Ovary (tissue), 9 donors: ENCODE results near the gene GPC6. TPM values are rescaled to one million over a fixed set of nuclear protein-coding genes. Genes with fewer than 3 reads are reported as not detected.

Experiments used
- DNase-seq, 5 donors: peaks; one replicate each; pipeline ENCODE4 v3.0.0-alpha.2; 2019 to 2020
- H3K27ac ChIP-seq, 2 donors: fragments of 200-600 bp; one replicate each; pipeline versions ENCODE4 v1.5.1 to v1.8.0; 2019 to 2022
- H3K27me3 ChIP-seq: fragments of 200-600 bp; one replicate; pipeline ENCODE4 v1.8.0; 2022
- H3K36me3 ChIP-seq: fragments of 200-600 bp; sonication (generic); one replicate; pipeline ENCODE4 v1.5.1; 2019
- H3K4me1 ChIP-seq: one replicate; pipeline ENCODE4 v1.8.1; 2013; ENCODE audit warnings: mild to moderate bottlenecking, moderate library complexity; ENCODE audit not compliant: insufficient read depth
- H3K4me3 ChIP-seq: fragments of 200-600 bp; sonication (generic); one replicate; pipeline ENCODE4 v1.5.1; 2017
- H3K9me3 ChIP-seq, 2 donors: fragments of 200-600 bp in 1 of 2; sonication (generic) in 1 of 2; one replicate each; pipeline versions ENCODE4 v1.5.1 to v1.8.1; 2013 to 2019; ENCODE audit warnings: mild to moderate bottlenecking in 1 of 2, moderate library complexity in 1 of 2
- EP300 ChIP-seq: sonication (generic); formaldehyde crosslinking; IDR thresholded peaks from one replicate; pipeline ENCODE4 v1.6.1; 2017; ENCODE audit warnings: antibody characterized with exemption
- POLR2A ChIP-seq: fragments of 450-650 bp; IDR thresholded peaks from one replicate; pipeline ENCODE4 v1.6.1; 2017; ENCODE audit warnings: antibody characterized with exemption, mild to moderate bottlenecking, moderate library complexity
- WGBS, 3 donors: extraction: QIAGEN DNeasy Blood & Tissue Kit in 1 of 3; methylation state at CpG; one replicate each; pipeline versions ENCODE4 v1.1.5 to v1.1.7; 2013 to 2017; 5-methylcytosine and 5-hydroxymethylcytosine counted together
- intact Hi-C, 4 donors: fragments of 100-400 bp; cut with DNase I; formaldehyde crosslinking; loops; one replicate each; pipeline versions ENCODE4 v1.11.0 to v1.15.1; 2022 to 2023
- polyA plus RNA-seq, 2 donors: library from polyadenylated mRNA; stranded (reverse); fragments of 200-250 nt in 1 of 2; fragments of 350-450 nt in 1 of 2; fragmentation: Illumina TruSeq in 1 of 2; extraction: RNeasy Lipid Tissue Mini Kit (QIAGEN cat#74804) in 1 of 2; gene quantifications; one replicate each; pipeline ENCODE4 v1.2.3, GENCODE V29; 2013 to 2014
- total RNA-seq, 7 donors: library from RNA; depleted of rRNA in 2 of 7; stranded (reverse); fragments of >200 nt in 2 of 7; fragmentation: NEBNext Ultra II Directional in 3 of 7; extraction: Animal tissue kit (Norgen Biotek cat#: 25700) in 3 of 7; gene quantifications; one replicate each; pipeline versions ENCODE4 v1.1.0 to v1.2.4, GENCODE V29; 2016 to 2023
- TF ChIP-seq, protein P1 (sequence below), 3 donors: fragments of 450-650 bp in 2 of 3; fragments of 200-600 bp in 1 of 3; IDR thresholded peaks; one replicate each; pipeline versions ENCODE4 v1.5.1 to v1.8.0; 2016 to 2022; ENCODE audit warnings: antibody characterized with exemption in 3 of 3, mild to moderate bottlenecking in 1 of 3
- donor health status: DM: no; HTN: no; CAD: no; lungs with moderate emphysema.
- donor health status: DM: no; HTN: no; CAD: no.
- donor health status: Bipolar disorder and iron deficiency.
- donor health status: DM: yes; HTN: yes; CAD: no.
- donor health status: DM: no; HTN: no; CAD: no.
- donor health status: DM: yes; HTN: yes; CAD: no.

Gene GPC6
- total and polyA plus RNA-seq, 9 donors = 4.3 to 22.3 (median 17.9) TPM

DNA sequence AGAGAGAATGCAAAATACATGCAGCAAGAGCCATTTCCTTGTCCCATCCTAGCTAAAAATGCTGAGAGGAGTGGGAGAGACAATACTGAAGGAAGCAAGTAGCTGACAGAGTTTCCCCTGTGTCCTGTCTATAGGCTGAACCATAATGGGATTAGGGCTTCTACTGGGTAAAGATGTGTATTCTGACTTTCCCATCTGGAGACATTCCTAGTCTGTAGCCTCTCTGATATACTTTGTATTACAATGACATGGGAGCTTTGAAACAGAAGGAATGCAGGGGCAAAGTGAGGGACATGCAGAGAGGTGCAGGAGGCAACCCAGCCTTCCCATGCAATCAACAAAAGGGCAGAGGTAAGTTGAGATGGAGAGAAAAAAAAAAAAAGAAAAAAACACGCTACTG lies 10.5 kb upstream of the GPC6 start:
- Histone ChIP-seq H3K4me1 (no peaks in the 10 kb centered on the region), H3K4me3 (no peak overlapping the region), H3K9me3 (no peaks in the 10 kb centered on the region), H3K27ac (no peak overlapping the region), H3K27me3 (no peaks in the 10 kb centered on the region), H3K36me3 (no peaks in the 10 kb centered on the region)
- WGBS, 3 donors = 92 to 98% (median 95%) methylated on average over 1 of the region's 1 CpG
- DNase-seq = no peak
- intact Hi-C loops = no loop called here
- TF ChIP-seq POLR2A (no peak), EP300 (no peak)
- TF ChIP-seq, protein P1, sequence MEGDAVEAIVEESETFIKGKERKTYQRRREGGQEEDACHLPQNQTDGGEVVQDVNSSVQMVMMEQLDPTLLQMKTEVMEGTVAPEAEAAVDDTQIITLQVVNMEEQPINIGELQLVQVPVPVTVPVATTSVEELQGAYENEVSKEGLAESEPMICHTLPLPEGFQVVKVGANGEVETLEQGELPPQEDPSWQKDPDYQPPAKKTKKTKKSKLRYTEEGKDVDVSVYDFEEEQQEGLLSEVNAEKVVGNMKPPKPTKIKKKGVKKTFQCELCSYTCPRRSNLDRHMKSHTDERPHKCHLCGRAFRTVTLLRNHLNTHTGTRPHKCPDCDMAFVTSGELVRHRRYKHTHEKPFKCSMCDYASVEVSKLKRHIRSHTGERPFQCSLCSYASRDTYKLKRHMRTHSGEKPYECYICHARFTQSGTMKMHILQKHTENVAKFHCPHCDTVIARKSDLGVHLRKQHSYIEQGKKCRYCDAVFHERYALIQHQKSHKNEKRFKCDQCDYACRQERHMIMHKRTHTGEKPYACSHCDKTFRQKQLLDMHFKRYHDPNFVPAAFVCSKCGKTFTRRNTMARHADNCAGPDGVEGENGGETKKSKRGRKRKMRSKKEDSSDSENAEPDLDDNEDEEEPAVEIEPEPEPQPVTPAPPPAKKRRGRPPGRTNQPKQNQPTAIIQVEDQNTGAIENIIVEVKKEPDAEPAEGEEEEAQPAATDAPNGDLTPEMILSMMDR (IDR thresholded peaks at IDR 0.05) = no peak

DNA sequence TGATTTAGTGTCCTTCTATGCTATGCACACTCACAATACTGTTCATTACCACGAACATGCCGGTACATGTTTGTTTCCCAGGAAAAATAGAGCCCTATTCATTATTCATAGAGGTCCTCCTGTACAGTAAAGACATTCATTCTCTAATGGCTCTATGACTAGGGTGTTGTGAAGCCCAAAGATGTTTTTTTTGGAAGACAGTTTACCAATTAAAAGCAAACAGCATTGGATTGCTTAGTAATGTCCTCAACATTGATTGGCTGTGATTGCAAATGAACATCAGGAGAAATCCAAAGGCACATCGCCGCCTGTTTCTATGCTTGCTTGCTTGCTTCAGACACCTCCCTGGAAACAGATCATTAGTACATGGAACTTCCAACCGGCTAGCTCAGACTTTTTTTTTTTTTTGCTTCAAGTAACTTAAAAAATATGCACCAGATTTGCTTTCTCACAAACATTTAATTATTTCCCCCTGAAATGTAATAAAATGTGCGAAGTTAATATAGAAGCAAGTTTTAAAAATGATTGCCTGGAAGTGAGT lies 8.8 kb upstream of the GPC6 start:
- no peaks in the 10 kb centered on the region for H3K4me1 ChIP-seq
- no peaks in the 10 kb centered on the region for H3K36me3 ChIP-seq
- TF ChIP-seq EP300 = no peak
- no peak for TF ChIP-seq POLR2A
- TF ChIP-seq, protein P1 (IDR thresholded peaks at IDR 0.05) = no peak
- no peak overlapping the region for H3K4me3 ChIP-seq
- no peaks in the 10 kb centered on the region for H3K27me3 ChIP-seq
- 69 to 77% (median 74%) methylated on average over 6 of the region's 6 CpGs for WGBS, 3 donors
- no peaks in the 10 kb centered on the region for H3K9me3 ChIP-seq
- no peak for DNase-seq
- no peak overlapping the region for H3K27ac ChIP-seq
- intact Hi-C loops = no loop called here

DNA sequence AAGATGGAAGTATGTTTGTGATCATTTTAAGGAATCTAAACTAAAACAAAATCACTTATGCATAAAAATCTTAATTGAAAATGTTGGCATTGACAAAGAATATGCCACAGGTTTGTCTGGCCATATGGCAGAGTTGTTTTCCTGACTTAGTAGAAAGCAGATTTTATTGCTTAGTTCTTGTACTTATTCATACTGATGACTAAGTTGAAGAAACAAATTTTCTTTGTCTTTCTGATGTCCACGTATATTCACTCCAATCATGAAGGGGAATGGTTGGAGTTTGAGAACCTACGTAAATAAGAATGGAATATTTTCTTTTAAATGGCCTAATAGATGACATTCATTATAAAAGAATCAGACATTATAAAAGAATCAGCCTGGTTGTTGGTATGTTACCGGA lies 8.0 kb upstream of the GPC6 start:
- H3K9me3 ChIP-seq = no peaks in the 10 kb centered on the region
- H3K27me3 ChIP-seq = no peaks in the 10 kb centered on the region
- intact Hi-C loops = no loop called here
- no peaks in the 10 kb centered on the region for H3K4me1 ChIP-seq
- H3K36me3 ChIP-seq = no peaks in the 10 kb centered on the region
- 79 to 95% (median 80%) methylated on average over 3 of the region's 3 CpGs for WGBS, 3 donors
- H3K4me3 ChIP-seq = no peak overlapping the region
- no peak for TF ChIP-seq POLR2A
- H3K27ac ChIP-seq = no peak overlapping the region
- no peak for DNase-seq

DNA sequence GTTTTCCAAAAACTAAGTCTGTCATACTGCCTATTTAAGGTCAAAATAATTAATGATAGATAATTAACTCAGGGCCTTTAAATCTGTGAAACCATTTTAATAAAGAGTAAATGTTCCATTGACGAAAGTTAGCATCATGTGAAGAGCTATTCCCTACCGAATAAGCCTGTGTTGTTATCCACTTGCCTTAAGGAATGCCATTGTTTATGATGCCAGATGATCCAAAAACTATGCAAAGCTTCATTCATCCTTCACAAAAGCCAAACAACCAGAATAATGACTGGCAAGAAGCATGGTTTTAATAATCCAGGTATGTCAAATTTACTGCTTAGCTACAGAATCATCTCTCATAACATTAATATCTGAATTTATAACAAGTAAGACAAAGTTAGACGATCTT lies 6.5 kb upstream of the GPC6 start:
- WGBS, 3 donors = 59 to 62% (median 62%) methylated on average over 3 of the region's 3 CpGs
- peaks cover 2% of the 10 kb centered on the region for H3K4me1 ChIP-seq
- TF ChIP-seq, protein P1 (IDR thresholded peaks at IDR 0.05) = no peak
- TF ChIP-seq EP300 = no peak
- TF ChIP-seq POLR2A = no peak
- no peak overlapping the region for H3K27ac ChIP-seq
- no peaks in the 10 kb centered on the region for H3K9me3 ChIP-seq
- DNase-seq = no peak
- intact Hi-C loops = loop anchor here in 1 of 4 donors (10.0 kb wide), 1 partner anchor 1145 kb away; no protein-coding TSS in a partner anchor
- H3K4me3 ChIP-seq = no peak overlapping the region
- no peaks in the 10 kb centered on the region for H3K36me3 ChIP-seq
- H3K27me3 ChIP-seq = no peaks in the 10 kb centered on the region

DNA sequence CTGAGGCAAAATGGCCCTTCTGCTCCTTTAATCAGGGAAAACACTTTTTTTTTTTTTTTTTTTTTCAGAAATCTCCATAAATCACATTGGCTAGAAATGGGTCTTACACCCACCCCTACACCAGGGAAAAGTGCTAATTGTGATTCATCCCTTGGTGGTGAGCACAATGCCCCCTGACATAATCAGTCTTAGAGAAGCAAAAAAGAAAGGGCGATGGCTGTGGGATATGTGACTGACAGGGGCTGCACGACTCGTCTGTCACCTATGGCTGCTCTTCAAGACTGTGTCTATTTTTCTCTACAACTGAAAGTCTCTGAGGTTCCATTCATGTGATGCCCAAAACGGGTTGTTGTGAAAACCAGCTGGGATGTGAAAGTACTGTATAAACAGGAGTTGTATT lies 3.6 kb upstream of the GPC6 start:
- Histone ChIP-seq H3K4me3 (no peak overlapping the region), H3K4me1 (peaks cover 3% of the 10 kb centered on the region), H3K36me3 (no peaks in the 10 kb centered on the region), H3K27ac (no peak overlapping the region), H3K9me3 (no peaks in the 10 kb centered on the region), H3K27me3 (no peaks in the 10 kb centered on the region)
- 92 to 96% (median 93%) methylated on average over 4 of the region's 4 CpGs for WGBS, 3 donors
- TF ChIP-seq EP300 (no peak), POLR2A (no peak)
- TF ChIP-seq, protein P1 (IDR thresholded peaks at IDR 0.05) = no peak
- DNase-seq = no peak
- intact Hi-C loops = loop anchor here in 1 of 4 donors (10.0 kb wide), 1 partner anchor 1142 kb away; no protein-coding TSS in a partner anchor
